Measurements from ENCODE around the gene SFT2D1. TPM values are rescaled to one million over a fixed set of nuclear protein-coding genes. Genes with fewer than 3 reads are reported as not detected.

SFT2D1 gene
- total and polyA plus RNA-seq, 5 donors from 2014 or later, result 23.7 to 109 (median 103) TPM

DNA sequence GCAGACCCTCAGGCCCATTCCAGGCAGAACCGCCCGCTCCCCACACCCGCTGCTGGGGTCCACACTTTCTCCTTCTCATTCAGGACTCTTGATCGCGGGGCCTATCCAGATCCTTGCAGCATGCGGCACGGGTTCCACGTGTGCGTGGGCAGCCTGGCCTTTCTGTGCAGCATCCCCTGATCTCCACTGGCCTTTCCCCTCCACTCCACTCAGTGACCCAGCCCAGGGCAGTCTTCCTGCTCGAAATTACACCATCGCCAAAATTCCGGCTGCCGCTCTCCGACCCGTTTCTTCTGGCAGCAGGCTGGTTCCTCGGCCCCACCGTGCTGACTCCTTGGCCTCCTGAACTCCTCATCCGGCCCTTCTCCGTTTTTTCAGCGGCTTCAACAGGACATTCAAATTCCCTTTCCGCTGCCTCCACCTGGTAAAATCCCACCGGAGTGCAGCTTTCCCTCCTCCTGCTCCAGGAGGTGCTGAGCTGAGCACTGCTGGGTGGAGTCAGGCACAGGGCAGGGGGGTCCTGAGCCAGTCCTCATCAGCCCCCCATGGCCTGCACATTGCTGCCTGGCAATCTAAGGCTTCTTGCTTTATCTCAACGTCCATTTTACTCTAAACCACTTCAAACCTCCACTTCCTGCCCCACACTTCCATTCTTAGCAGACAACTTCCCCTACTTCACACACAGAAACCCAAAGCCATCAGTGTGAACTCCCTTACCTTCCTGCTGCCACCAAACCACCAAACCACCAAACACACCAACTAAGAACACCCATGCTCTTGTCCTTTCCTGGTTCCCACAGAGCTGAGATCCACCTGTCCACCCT lies 9.0 kb downstream of the SFT2D1 start:
- H3K9me3 ChIP-seq (ENCODE audit: control insufficient read depth in 2 of 2, low read length in 2 of 2), result no peaks in the 10 kb centered on the region
- H3K4me1 ChIP-seq (ENCODE audit: control insufficient read depth, insufficient read depth, low read length, poor library complexity, severe bottlenecking), result peaks cover 70% of the 10 kb centered on the region
- H3K27me3 ChIP-seq (ENCODE audit: control insufficient read depth, insufficient read depth, low read length), result no peaks in the 10 kb centered on the region
- ATAC-seq (ENCODE audit: low read depth in 2 of 2) (peak; percentile 83), DNase-seq (peak in 2 of 3 donors; percentile 54 to 83)
- Mint-ChIP-seq H3K4me1 (peaks cover 7 to 63% (median 43%) of the 10 kb centered on the region in 4 donors), H3K27ac (peak overlapping the region; percentile 52 to 90 (median 78)), H3K4me3 (peak overlapping the region; percentile 0 to 69 (median 53)), H3K9me3 (no peaks in the 10 kb centered on the region), H3K36me3 (peaks cover 43% of the 10 kb centered on the region), H3K27me3 (no peaks in the 10 kb centered on the region)
- H3K27ac ChIP-seq (ENCODE audit: insufficient read depth, low read length, poor library complexity, severe bottlenecking), result no peak overlapping the region
- peaks cover 42% of the 10 kb centered on the region for H3K36me3 ChIP-seq (ENCODE audit: control insufficient read depth, insufficient read depth, low read length)
- peak overlapping the region; percentile 42 for H3K4me3 ChIP-seq (ENCODE audit: low read depth, low read length)

DNA sequence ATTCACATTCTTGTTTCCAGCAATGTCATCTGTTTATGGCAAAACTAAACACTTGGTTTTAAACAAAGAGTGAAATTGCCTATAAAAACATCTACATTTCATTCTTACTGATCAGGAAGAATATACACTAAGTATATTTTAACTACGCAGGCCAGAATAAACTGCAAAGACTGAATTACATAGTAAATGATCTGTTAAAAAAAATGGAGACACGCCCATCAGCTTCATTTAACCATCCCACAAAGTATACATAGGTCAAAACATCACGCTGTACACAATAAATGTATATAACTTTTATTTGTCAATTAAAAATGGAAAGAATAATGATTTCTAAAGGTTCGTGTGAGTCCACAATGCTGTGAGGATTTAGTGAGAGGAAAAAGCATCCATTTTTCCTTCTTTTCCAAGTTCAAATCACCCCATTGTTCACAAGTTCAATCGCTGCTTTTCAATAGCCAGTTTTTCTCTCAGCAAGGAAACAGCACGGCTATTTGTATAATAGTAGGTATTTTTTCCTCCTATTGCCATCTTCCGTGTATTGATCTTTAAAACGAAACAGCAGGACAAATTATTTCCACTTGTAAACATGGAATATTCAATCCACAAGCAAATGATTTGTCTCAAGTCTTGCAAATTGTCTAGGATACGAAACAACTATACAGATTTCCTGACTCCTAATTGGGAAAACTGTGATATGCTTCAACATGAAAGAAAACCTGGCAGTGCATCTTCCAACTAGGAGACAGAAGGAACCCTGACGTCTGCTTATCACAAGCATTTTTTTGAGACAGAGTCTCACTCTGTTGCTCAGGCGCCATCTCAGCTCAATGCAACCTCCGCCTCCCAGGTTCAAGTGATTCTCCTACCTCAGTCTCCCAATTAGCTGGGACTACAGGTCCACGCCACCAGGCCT lies 10.6 kb downstream of the SFT2D1 start:
- Histone ChIP-seq H3K27ac (ENCODE audit: insufficient read depth, low read length, poor library complexity, severe bottlenecking) (no peak overlapping the region), H3K4me1 (ENCODE audit: control insufficient read depth, insufficient read depth, low read length, poor library complexity, severe bottlenecking) (peaks cover 57% of the 10 kb centered on the region), H3K27me3 (ENCODE audit: control insufficient read depth, insufficient read depth, low read length) (no peaks in the 10 kb centered on the region), H3K4me3 (ENCODE audit: low read depth, low read length) (no peak overlapping the region), H3K36me3 (ENCODE audit: control insufficient read depth, insufficient read depth, low read length) (peaks cover 37% of the 10 kb centered on the region), H3K9me3 (ENCODE audit: control insufficient read depth in 2 of 2, low read length in 2 of 2) (no peaks in the 10 kb centered on the region)
- ATAC-seq (ENCODE audit: low read depth in 2 of 2), result no peak
- Mint-ChIP-seq H3K4me1 (peaks cover 12 to 63% (median 36%) of the 10 kb centered on the region in 4 donors), H3K9me3 (no peaks in the 10 kb centered on the region), H3K27ac (peak overlapping the region in 1 of 3 donors; percentile 68), H3K36me3 (peaks cover 43% of the 10 kb centered on the region), H3K27me3 (no peaks in the 10 kb centered on the region), H3K4me3 (peak overlapping the region in 1 of 4 donors; percentile 55)
- DNase-seq, result no peak

DNA sequence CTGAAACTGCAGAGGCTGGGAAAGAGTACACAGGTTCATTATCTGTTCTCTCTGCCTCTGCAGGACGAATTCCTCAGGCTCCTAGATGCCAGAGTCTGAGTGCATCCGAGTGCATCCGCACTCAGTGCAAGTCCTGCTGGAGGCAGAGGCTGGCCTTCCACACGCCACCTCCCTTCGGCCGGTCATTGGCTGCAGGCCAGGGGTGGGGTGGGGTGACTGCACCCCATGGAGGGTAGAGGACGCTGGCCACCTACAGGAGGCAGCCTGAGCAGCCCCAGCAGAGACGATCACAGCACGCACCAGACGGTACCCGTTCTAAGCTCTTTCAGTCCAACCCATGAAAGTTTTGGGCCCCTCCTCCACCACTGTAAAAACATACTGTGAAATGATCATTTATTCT lies 11.7 kb downstream of the SFT2D1 start:
- H3K27me3 ChIP-seq (ENCODE audit: control insufficient read depth, insufficient read depth, low read length), result no peaks in the 10 kb centered on the region
- no peak overlapping the region for H3K27ac ChIP-seq (ENCODE audit: insufficient read depth, low read length, poor library complexity, severe bottlenecking)
- Mint-ChIP-seq H3K9me3 (no peaks in the 10 kb centered on the region), H3K36me3 (peaks cover 46% of the 10 kb centered on the region), H3K27me3 (no peaks in the 10 kb centered on the region), H3K4me3 (no peak overlapping the region), H3K27ac (no peak overlapping the region), H3K4me1 (peaks cover 12 to 51% (median 33%) of the 10 kb centered on the region in 4 donors)
- peaks cover 43% of the 10 kb centered on the region for H3K36me3 ChIP-seq (ENCODE audit: control insufficient read depth, insufficient read depth, low read length)
- no peak for DNase-seq
- H3K4me3 ChIP-seq (ENCODE audit: low read depth, low read length), result no peak overlapping the region
- H3K9me3 ChIP-seq (ENCODE audit: control insufficient read depth in 2 of 2, low read length in 2 of 2), result no peaks in the 10 kb centered on the region
- peaks cover 48% of the 10 kb centered on the region for H3K4me1 ChIP-seq (ENCODE audit: control insufficient read depth, insufficient read depth, low read length, poor library complexity, severe bottlenecking)
- ATAC-seq (ENCODE audit: low read depth in 2 of 2), result no peak

DNA sequence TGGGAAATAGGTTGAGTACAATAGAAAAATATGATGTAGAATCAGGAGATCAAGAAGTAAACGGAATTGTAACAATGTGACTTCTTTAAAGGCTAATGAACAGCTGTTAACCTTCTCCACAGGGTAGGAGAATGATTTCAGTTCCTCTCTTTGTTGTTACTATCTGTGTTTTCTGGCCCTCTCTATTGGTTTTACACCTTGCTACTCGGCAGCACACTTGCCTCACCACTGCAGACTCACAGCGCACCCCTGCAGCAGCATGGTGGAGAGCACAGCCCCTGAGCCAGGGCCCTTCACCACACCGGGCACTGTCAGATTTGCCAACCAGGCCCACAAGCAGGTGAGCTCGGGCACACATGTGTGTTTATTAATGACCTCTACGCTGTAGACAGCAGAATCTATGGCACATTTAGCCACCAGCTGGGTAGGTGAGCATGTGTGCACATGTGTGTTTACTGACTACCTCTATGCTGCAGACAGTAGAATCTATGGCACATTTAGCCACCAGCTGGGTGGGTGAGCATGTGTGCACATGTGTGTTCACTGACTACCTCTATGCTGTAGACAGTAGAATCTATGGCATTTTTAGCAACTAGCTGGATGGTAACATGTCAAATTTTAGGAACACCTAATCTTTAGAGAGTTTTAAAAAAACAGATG lies 16.8 kb downstream of the SFT2D1 start:
- Mint-ChIP-seq H3K9me3 (no peaks in the 10 kb centered on the region), H3K36me3 (peaks cover 38% of the 10 kb centered on the region), H3K27ac (no peak overlapping the region), H3K4me1 (peaks cover 6 to 22% (median 15%) of the 10 kb centered on the region in 4 donors), H3K4me3 (no peak overlapping the region), H3K27me3 (no peaks in the 10 kb centered on the region)
- DNase-seq (no peak), ATAC-seq (ENCODE audit: low read depth in 2 of 2) (no peak)
- Histone ChIP-seq H3K4me1 (ENCODE audit: control insufficient read depth, insufficient read depth, low read length, poor library complexity, severe bottlenecking) (peaks cover 7% of the 10 kb centered on the region), H3K9me3 (ENCODE audit: control insufficient read depth in 2 of 2, low read length in 2 of 2) (no peaks in the 10 kb centered on the region), H3K27me3 (ENCODE audit: control insufficient read depth, insufficient read depth, low read length) (no peaks in the 10 kb centered on the region), H3K4me3 (ENCODE audit: low read depth, low read length) (no peak overlapping the region), H3K27ac (ENCODE audit: insufficient read depth, low read length, poor library complexity, severe bottlenecking) (no peak overlapping the region), H3K36me3 (ENCODE audit: control insufficient read depth, insufficient read depth, low read length) (peaks cover 60% of the 10 kb centered on the region)

DNA sequence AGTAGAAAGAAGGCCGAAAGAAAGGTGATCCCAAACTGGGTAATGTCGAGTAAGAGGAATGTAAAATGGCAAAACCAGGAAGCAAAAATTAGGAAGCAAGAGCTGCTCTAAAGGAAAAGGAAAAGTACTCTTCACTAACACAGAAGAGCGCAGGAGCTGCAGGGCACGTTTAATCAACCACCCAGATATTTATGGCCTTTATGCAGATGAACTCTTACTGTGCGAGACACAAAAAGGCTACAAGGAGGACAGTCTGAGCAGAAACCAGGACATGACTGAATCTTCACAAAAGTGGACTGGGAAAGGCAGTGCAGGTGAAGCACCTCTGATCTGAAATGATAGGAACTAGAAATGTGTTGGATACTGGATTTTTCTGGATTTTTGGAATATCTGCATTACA lies 18.9 kb downstream of the SFT2D1 start:
- Histone ChIP-seq H3K4me3 (ENCODE audit: low read depth, low read length) (no peak overlapping the region), H3K36me3 (ENCODE audit: control insufficient read depth, insufficient read depth, low read length) (peaks cover 53% of the 10 kb centered on the region), H3K27ac (ENCODE audit: insufficient read depth, low read length, poor library complexity, severe bottlenecking) (no peak overlapping the region), H3K27me3 (ENCODE audit: control insufficient read depth, insufficient read depth, low read length) (no peaks in the 10 kb centered on the region), H3K9me3 (ENCODE audit: control insufficient read depth in 2 of 2, low read length in 2 of 2) (no peaks in the 10 kb centered on the region), H3K4me1 (ENCODE audit: control insufficient read depth, insufficient read depth, low read length, poor library complexity, severe bottlenecking) (no peaks in the 10 kb centered on the region)
- H3K4me1 Mint-ChIP-seq, result peaks cover 5 to 12% (median 9%) of the 10 kb centered on the region in 4 donors
- ATAC-seq (ENCODE audit: low read depth in 2 of 2), result no peak
- no peak overlapping the region for H3K4me3 Mint-ChIP-seq
- DNase-seq, result no peak
- H3K9me3 Mint-ChIP-seq, result no peaks in the 10 kb centered on the region
- peak overlapping the region in 2 of 3 donors; percentile 6 to 95 for H3K27ac Mint-ChIP-seq
- no peaks in the 10 kb centered on the region for H3K27me3 Mint-ChIP-seq
- H3K36me3 Mint-ChIP-seq, result peaks cover 44% of the 10 kb centered on the region

- Mint-ChIP-seq H3K27ac (peak overlapping the region in 1 of 3 donors; percentile 56), H3K4me3 (no peak overlapping the region), H3K4me1 (peaks cover 0 to 5% (median 2%) of the 10 kb centered on the region in 4 donors), H3K9me3 (no peaks in the 10 kb centered on the region), H3K27me3 (no peaks in the 10 kb centered on the region), H3K36me3 (peaks cover 19% of the 10 kb centered on the region)
- Histone ChIP-seq H3K4me1 (ENCODE audit: control insufficient read depth, insufficient read depth, low read length, poor library complexity, severe bottlenecking) (no peaks in the 10 kb centered on the region), H3K36me3 (ENCODE audit: control insufficient read depth, insufficient read depth, low read length) (peaks cover 22% of the 10 kb centered on the region), H3K9me3 (ENCODE audit: control insufficient read depth in 2 of 2, low read length in 2 of 2) (no peaks in the 10 kb centered on the region), H3K27ac (ENCODE audit: insufficient read depth, low read length, poor library complexity, severe bottlenecking) (no peak overlapping the region), H3K27me3 (ENCODE audit: control insufficient read depth, insufficient read depth, low read length) (no peaks in the 10 kb centered on the region), H3K4me3 (ENCODE audit: low read depth, low read length) (no peak overlapping the region)
- DNase-seq, result no peak
- no peak for ATAC-seq (ENCODE audit: low read depth in 2 of 2)
Measured at GRCh38 chr6:166318649-166319600, 23.4 kb downstream of the SFT2D1 start.
